SU-DHL-6 (cell line): Measurements from ENCODE around the gene TOM1L2.

Source experiments
- EZH2phosphoT487 ChIP-seq: fragments of 200-600 bp; sonication (generic), shearing (Covaris generic); conservative IDR thresholded peaks from 2 replicates; pipeline ENCODE4 v1.6.1; 2018; ENCODE audit warnings: mild to moderate bottlenecking, antibody characterized with exemption, low read length, moderate library complexity, mixed read lengths
- TF ChIP-seq, protein P1 (sequence below): fragments of 200-600 bp; sonication (generic); IDR thresholded peaks from one replicate; pipeline ENCODE4 v1.5.1; 2017; ENCODE audit warnings: antibody characterized with exemption, mild to moderate bottlenecking, low read length, moderate library complexity; ENCODE audit not compliant: insufficient read depth, poor library complexity, severe bottlenecking

DNA sequence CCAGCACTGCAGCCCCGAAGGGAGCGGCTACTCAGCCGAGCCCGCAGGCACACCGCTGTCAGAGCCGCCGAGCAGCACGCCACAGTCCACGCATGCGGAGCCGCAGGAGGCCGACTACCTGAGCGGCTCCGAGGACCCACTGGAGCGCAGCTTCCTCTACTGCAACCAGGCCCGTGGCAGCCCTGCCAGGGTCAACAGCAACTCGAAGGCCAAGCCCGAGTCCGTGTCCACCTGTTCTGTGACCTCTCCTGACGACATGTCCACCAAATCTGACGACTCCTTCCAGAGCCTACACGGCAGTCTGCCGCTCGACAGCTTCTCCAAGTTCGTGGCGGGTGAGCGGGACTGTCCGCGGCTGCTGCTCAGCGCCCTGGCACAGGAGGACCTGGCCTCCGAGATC, 177.8 kb downstream of the TOM1L2 start:
- TF ChIP-seq EZH2phosphoT487: no peak
- TF ChIP-seq, protein P1, sequence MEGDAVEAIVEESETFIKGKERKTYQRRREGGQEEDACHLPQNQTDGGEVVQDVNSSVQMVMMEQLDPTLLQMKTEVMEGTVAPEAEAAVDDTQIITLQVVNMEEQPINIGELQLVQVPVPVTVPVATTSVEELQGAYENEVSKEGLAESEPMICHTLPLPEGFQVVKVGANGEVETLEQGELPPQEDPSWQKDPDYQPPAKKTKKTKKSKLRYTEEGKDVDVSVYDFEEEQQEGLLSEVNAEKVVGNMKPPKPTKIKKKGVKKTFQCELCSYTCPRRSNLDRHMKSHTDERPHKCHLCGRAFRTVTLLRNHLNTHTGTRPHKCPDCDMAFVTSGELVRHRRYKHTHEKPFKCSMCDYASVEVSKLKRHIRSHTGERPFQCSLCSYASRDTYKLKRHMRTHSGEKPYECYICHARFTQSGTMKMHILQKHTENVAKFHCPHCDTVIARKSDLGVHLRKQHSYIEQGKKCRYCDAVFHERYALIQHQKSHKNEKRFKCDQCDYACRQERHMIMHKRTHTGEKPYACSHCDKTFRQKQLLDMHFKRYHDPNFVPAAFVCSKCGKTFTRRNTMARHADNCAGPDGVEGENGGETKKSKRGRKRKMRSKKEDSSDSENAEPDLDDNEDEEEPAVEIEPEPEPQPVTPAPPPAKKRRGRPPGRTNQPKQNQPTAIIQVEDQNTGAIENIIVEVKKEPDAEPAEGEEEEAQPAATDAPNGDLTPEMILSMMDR: no peak
